K562 (cell line): Measurements from ENCODE around the gene TEX28. TPM values are rescaled to one million over a fixed set of nuclear protein-coding genes. Genes with fewer than 3 reads are reported as not detected.
"Not testable (repeated sequence)": the region's sequence is repeated elsewhere in the genome, so short reads cannot be mapped to it uniquely, and the experiment has no call there.

Experiments used
- ATAC-seq: fragments of 200-7000 bp; cut with Tn5 transposase; 3 replicates; pipeline ENCODE4 v1.9.1; 2020; ENCODE audit warnings: moderate library complexity
- BruUV-seq: library from RNA; stranded (reverse); fragments of 400-500 nt; replicated peaks from 2 replicates; lab custom pipeline; 2021; lab: Mats Ljungman, UMichigan
- CTCF ChIA-PET: fragments of 300-600 bp; formaldehyde crosslinking; extraction: SDS; loops from one replicate; lab custom pipeline; 2021; ENCODE audit warnings: low intra/inter-chr PET ratio; lab: Yijun Ruan, JAX
- POLR2A ChIA-PET: fragments of 300-600, 350-650 bp; sonication (Branson Sonifier 250); formaldehyde crosslinking; extraction: SDS; loops from one replicate; lab custom pipeline; 2021; ENCODE audit warnings: antibody characterized with exemption, inconsistent platforms; lab: Yijun Ruan, JAX
- DNase-seq, 4 experiments: peaks; one replicate each; pipeline versions ENCODE4 v3.0.0 to v3.0.0-alpha.2; 2011 to 2018; ENCODE audit warnings: low spot score in 3 of 4, mixed read lengths in 3 of 4; ENCODE audit errors: extremely low read depth in 1 of 4
- FAIRE-seq: peaks from 2 replicates; lab custom pipeline; 2011; peaks lifted over from hg19 to GRCh38; lab: Jason Lieb, UNC
- H2AFZ ChIP-seq: 2 replicates; pipeline ENCODE4 v1.6.0; 2011; ENCODE audit warnings: low read depth, low read length, control low read depth, inconsistent platforms
- H3K27ac ChIP-seq: fragments of 200-600 bp; 3 replicates; pipeline ENCODE4 v1.8.0; 2011; ENCODE audit warnings: low read depth, mild to moderate bottlenecking, control low read depth, inconsistent platforms, low read length, moderate library complexity, mixed read lengths; ENCODE audit errors: extremely low read depth
- H3K27me3 ChIP-seq, 2 experiments: fragments of 300-600 bp in 1 of 2; 2 replicates in 1 of 2; 3 replicates in 1 of 2; pipeline versions ENCODE4 v1.6.0 to v1.8.0; 2011; ENCODE audit warnings: inconsistent platforms in 2 of 2, low read length in 2 of 2, mild to moderate bottlenecking in 1 of 2, mixed read lengths in 1 of 2, moderate library complexity in 1 of 2; ENCODE audit not compliant: control insufficient read depth in 2 of 2, insufficient read depth in 2 of 2
- H3K36me3 ChIP-seq: fragments of 300-600 bp; 3 replicates; pipeline ENCODE4 v1.8.0; 2011; ENCODE audit warnings: mild to moderate bottlenecking, low read length, inconsistent platforms; ENCODE audit not compliant: control insufficient read depth, insufficient read depth
- H3K4me1 ChIP-seq, 2 experiments: fragments of 200-600 bp in 1 of 2; replicated peaks in 1 of 2; 2 replicates in 1 of 2; 3 replicates in 1 of 2; pipeline versions ENCODE4 v1.5.1 to v1.8.0; 2011; ENCODE audit warnings: inconsistent platforms in 2 of 2, low read length in 2 of 2, mild to moderate bottlenecking in 1 of 2, mixed read lengths in 1 of 2, moderate library complexity in 1 of 2; ENCODE audit not compliant: control insufficient read depth in 2 of 2, insufficient read depth in 2 of 2
- H3K4me2 ChIP-seq: 2 replicates; pipeline ENCODE4 v1.6.1; 2011; ENCODE audit warnings: low read length, control low read depth, inconsistent platforms, mixed read lengths; ENCODE audit not compliant: insufficient read depth
- H3K4me3 ChIP-seq: fragments of 200-600 bp; sonication (generic), shearing (Covaris generic); 2 replicates; pipeline ENCODE4 v1.5.1; 2016; ENCODE audit warnings: control low read depth, inconsistent platforms
- H3K79me2 ChIP-seq: fragments of 200-600 bp; 3 replicates; pipeline ENCODE4 v1.8.0; 2011; ENCODE audit warnings: low read length, inconsistent platforms; ENCODE audit not compliant: control insufficient read depth, insufficient read depth
- H3K9ac ChIP-seq, 2 experiments: 2 replicates each; pipeline versions ENCODE4 v1.6.0 to v1.6.1; 2011; ENCODE audit warnings: low read depth in 2 of 2, low read length in 2 of 2, control low read depth in 1 of 2, inconsistent platforms in 1 of 2, mild to moderate bottlenecking in 1 of 2, mixed read lengths in 1 of 2; ENCODE audit not compliant: insufficient read depth in 1 of 2
- H3K9me1 ChIP-seq: one replicate; pipeline ENCODE4 v1.6.0; 2011; ENCODE audit warnings: inconsistent platforms, mild to moderate bottlenecking, low read length, moderate library complexity; ENCODE audit not compliant: control insufficient read depth, insufficient read depth
- H3K9me3 ChIP-seq: replicated peaks from 2 replicates; pipeline ENCODE4 v1.5.1; 2011; ENCODE audit warnings: low read depth, low read length, inconsistent platforms; ENCODE audit not compliant: control insufficient read depth, insufficient read depth
- H4K20me1 ChIP-seq: replicated peaks from 2 replicates; pipeline ENCODE4 v1.6.1; 2011; ENCODE audit warnings: low read length, inconsistent platforms, mixed read lengths; ENCODE audit not compliant: control insufficient read depth, insufficient read depth
- FOXA1 ChIP-seq: fragments of 450-650 bp; IDR thresholded peaks from 2 replicates; pipeline ENCODE4 v1.6.1; 2016; ENCODE audit warnings: mild to moderate bottlenecking, borderline replicate concordance
- MAX ChIP-seq: sonication (generic); formaldehyde crosslinking; IDR thresholded peaks from 2 replicates; pipeline ENCODE4 v1.9.0; 2022; ENCODE audit warnings: mild to moderate bottlenecking, missing genetic modification reagents
- STAG1 ChIP-seq: sonication (generic); formaldehyde crosslinking; IDR thresholded peaks from 2 replicates; pipeline ENCODE4 v1.5.0; 2020; ENCODE audit warnings: missing genetic modification reagents, borderline replicate concordance
- TCF7L2 ChIP-seq: fragments of 150-350 bp; IDR thresholded peaks from 2 replicates; pipeline ENCODE4 v1.6.1; 2016; ENCODE audit warnings: low read depth, mild to moderate bottlenecking, low read length, moderate library complexity
- TEAD4 ChIP-seq, 2 experiments: sonication (generic) in 1 of 2; formaldehyde crosslinking in 1 of 2; IDR thresholded peaks; 2 replicates each; pipeline versions ENCODE4 v1.6.1 to v1.8.0; 2012 to 2022; ENCODE audit warnings: borderline replicate concordance in 1 of 2, inconsistent platforms in 1 of 2, low read length in 1 of 2, mild to moderate bottlenecking in 1 of 2, missing genetic modification reagents in 1 of 2
- ZNF146 ChIP-seq: IDR thresholded peaks from one replicate; pipeline ENCODE4 v1.6.1; 2018; ENCODE audit warnings: missing compliant biosample characterization; ENCODE audit not compliant: unreplicated experiment
- WGBS: fragments of 100-300 bp; shearing (Covaris generic); methylation state at CpG from one replicate; pipeline ENCODE4 v1.1.6; 2016; ENCODE audit warnings: low coverage, mixed read lengths; ENCODE audit not compliant: insufficient coverage; ENCODE audit errors: missing lambda C conversion rate; 5-methylcytosine and 5-hydroxymethylcytosine counted together
- in situ Hi-C: fragments of 300-500 bp; cut with MboI; formaldehyde crosslinking; loops from 4 replicates; pipeline ENCODE4 v1.15.0; 2018; ENCODE audit warnings: inconsistent platforms, mixed read lengths
- intact Hi-C: fragments of 100-400 bp; cut with micrococcal nuclease; formaldehyde crosslinking; loops from 2 replicates; pipeline ENCODE4 v1.14.2; 2022
- polyA plus RNA-seq, 8 experiments: library from polyadenylated mRNA; depleted of rRNA in 4 of 8; stranded (reverse) in 5 of 8; unstranded in 3 of 8; fragments of >200 nt; fragmentation: Nextera tagmentation in 2 of 8; fragmentation: Illumina TruSeq in 1 of 8; extraction: Ambion mirVana in 2 of 8; extraction: Trizol in 1 of 8; gene quantifications; 2 replicates each; pipeline versions ENCODE4 v1.2.1 to v1.2.3, GENCODE V29; 2011 to 2014; ENCODE audit warnings: inconsistent platforms in 1 of 8, missing spikeins in 1 of 8
- total RNA-seq, 7 experiments: library from RNA; depleted of rRNA in 6 of 7; stranded (reverse); fragments of >200 nt in 6 of 7; fragmentation: Illumina TruSeq in 2 of 7; extraction: Trizol in 2 of 7; gene quantifications; 2 replicates each; pipeline versions ENCODE4 v1.2.1 to v1.2.3, GENCODE V29; 2011 to 2021; ENCODE audit warnings: low replicate concordance in 1 of 7
- TF ChIP-seq, protein P1 (sequence below): sonication (generic); formaldehyde crosslinking; IDR thresholded peaks from 2 replicates; pipeline ENCODE4 v1.8.1; 2023; ENCODE audit warnings: mild to moderate bottlenecking, missing genetic modification reagents
- TF ChIP-seq, protein P2 (sequence below): fragments of 250-450 bp; sonication (Bioruptor Pico); IDR thresholded peaks from 2 replicates; pipeline ENCODE4 v1.8.0; 2021; ENCODE audit warnings: moderate library complexity, mild to moderate bottlenecking, inconsistent platforms

TEX28 gene
- total and polyA plus RNA-seq, 9 of the 15 experiments (the other 6 are each of a cell fraction or from before 2014, with no cell fraction given) = not detected

DNA sequence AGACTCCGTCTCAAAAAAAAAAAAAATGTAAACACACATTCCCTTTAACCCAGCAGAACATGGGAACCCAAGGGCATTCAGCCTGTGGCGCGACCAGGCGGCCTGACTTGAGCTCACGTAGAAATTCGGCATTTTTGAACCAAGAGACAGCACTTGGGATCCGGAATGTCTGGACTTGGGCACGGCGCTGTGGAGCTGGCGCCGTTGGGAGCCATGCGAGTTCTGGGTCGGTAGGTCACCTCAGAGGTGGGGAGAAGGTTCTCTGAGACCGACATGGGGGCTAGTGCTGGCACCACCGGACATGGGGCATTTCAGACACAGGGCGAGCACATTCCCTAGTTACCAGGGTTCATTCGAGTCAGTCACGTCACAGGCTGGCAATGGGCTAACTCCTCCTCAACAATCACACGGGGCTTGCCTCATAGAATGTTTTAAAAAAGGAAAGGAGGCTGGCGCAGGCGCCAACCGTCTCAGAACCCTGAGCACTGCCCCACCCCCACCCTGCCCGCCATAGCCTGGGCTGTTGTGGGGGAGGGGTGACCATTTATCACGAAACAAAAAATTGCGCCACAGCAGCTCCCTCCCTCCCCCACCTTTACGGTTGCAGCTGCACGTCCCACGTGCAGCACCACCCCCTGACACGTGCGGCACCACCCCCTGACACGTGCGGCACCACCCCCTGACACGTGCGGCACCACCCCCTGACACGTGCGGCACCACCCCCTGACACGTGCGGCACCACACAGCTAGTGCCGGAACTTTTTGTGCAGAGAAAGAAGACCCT, at the start of gene TEX28 (continued):
- TF ChIP-seq MAX (CRISPR knock-in tag) = peak; percentile 69
- no peak for TF ChIP-seq FOXA1
- no peak for TF ChIP-seq TCF7L2
- TF ChIP-seq, protein P1, sequence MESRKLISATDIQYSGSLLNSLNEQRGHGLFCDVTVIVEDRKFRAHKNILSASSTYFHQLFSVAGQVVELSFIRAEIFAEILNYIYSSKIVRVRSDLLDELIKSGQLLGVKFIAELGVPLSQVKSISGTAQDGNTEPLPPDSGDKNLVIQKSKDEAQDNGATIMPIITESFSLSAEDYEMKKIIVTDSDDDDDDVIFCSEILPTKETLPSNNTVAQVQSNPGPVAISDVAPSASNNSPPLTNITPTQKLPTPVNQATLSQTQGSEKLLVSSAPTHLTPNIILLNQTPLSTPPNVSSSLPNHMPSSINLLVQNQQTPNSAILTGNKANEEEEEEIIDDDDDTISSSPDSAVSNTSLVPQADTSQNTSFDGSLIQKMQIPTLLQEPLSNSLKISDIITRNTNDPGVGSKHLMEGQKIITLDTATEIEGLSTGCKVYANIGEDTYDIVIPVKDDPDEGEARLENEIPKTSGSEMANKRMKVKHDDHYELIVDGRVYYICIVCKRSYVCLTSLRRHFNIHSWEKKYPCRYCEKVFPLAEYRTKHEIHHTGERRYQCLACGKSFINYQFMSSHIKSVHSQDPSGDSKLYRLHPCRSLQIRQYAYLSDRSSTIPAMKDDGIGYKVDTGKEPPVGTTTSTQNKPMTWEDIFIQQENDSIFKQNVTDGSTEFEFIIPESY = peak; percentile 80
- TF ChIP-seq STAG1 (CRISPR knock-in tag) = no peak
- TF ChIP-seq ZNF146 = no peak
- no peak for TF ChIP-seq TEAD4 (IDR thresholded peaks at IDR 0.05; ENCODE audit: low read length)
- TF ChIP-seq TEAD4 (CRISPR knock-in tag; IDR thresholded peaks at IDR 0.05; ENCODE audit: borderline replicate concordance) = no peak
- TF ChIP-seq, protein P2, sequence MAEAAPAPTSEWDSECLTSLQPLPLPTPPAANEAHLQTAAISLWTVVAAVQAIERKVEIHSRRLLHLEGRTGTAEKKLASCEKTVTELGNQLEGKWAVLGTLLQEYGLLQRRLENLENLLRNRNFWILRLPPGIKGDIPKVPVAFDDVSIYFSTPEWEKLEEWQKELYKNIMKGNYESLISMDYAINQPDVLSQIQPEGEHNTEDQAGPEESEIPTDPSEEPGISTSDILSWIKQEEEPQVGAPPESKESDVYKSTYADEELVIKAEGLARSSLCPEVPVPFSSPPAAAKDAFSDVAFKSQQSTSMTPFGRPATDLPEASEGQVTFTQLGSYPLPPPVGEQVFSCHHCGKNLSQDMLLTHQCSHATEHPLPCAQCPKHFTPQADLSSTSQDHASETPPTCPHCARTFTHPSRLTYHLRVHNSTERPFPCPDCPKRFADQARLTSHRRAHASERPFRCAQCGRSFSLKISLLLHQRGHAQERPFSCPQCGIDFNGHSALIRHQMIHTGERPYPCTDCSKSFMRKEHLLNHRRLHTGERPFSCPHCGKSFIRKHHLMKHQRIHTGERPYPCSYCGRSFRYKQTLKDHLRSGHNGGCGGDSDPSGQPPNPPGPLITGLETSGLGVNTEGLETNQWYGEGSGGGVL (CRISPR knock-in tag) = no peak

DNA sequence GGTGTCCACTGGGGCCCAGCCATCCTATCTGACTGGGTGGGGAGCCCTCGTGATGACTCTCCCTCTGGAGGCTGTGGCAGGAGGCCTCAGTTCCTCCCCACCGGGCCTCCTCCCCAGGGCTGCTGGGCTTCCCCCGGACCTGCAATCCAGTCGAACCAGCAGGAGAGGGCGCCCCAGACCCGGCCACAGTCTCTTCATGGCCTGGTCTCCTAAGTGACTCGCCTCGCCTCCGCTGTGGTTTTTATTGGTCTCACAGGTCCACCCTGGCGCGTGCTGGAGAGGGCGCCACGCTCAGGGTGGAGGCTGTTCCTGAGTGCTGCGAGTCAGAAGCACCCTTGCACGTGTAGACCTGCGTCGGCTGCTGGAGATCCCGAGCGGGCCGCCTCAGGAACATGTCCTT, 48.7 kb upstream of the TEX28 start:
- H3K9me3 ChIP-seq, H3K27me3 ChIP-seq, H3K9me1 ChIP-seq, H4K20me1 ChIP-seq, POLR2A ChIA-PET, H3K79me2 ChIP-seq, in situ Hi-C loops, H3K36me3 ChIP-seq, BruUV-seq, H3K27ac ChIP-seq, intact Hi-C loops, H3K4me2 ChIP-seq, H3K9ac ChIP-seq, H3K4me3 ChIP-seq, CTCF ChIA-PET, DNase-seq, H2AFZ ChIP-seq: not testable (repeated sequence)
- FAIRE-seq (peak; percentile 91), ATAC-seq (peak; percentile 68)
- peaks cover 3 to 16% of the 10 kb centered on the region in 2 experiments; a peak in 3 of 5 replicates for H3K4me1 ChIP-seq
- no CpG with 5 or more reads among the region's 20 CpGs for WGBS

GRCh38 chrX:154343063-154343462, 48.1 kb upstream of the TEX28 start:
- H3K27ac ChIP-seq, H3K36me3 ChIP-seq, POLR2A ChIA-PET, H3K9me1 ChIP-seq, intact Hi-C loops, DNase-seq, H3K9ac ChIP-seq, BruUV-seq, in situ Hi-C loops, H3K9me3 ChIP-seq, H3K79me2 ChIP-seq, CTCF ChIA-PET, H4K20me1 ChIP-seq, H3K4me2 ChIP-seq, H3K4me3 ChIP-seq, H3K27me3 ChIP-seq, H2AFZ ChIP-seq: not testable (repeated sequence)
- peak; percentile 15 for ATAC-seq
- peaks cover 3 to 12% of the 10 kb centered on the region in 2 experiments; a peak in 3 of 5 replicates for H3K4me1 ChIP-seq
- FAIRE-seq = peak; percentile 91
- no CpG with 5 or more reads among the region's 16 CpGs for WGBS
